Astrocyte (in vitro differentiated cells and primary cell): ENCODE measurements around the gene DNAJC9. TPM values are rescaled to one million over a fixed set of nuclear protein-coding genes. Genes with fewer than 3 reads are reported as not detected.

Experiments used
- DNase-seq: peaks from one replicate; pipeline ENCODE4 v3.0.0-alpha.2; 2010; ENCODE audit warnings: low read depth
- FAIRE-seq: peaks from 2 replicates; lab custom pipeline; 2011; peaks lifted over from hg19 to GRCh38; lab: Jason Lieb, UNC
- H2AFZ ChIP-seq: 2 replicates; pipeline ENCODE4 v1.6.0; 2012; ENCODE audit warnings: low read depth, low read length, inconsistent platforms
- H3K27ac ChIP-seq: 2 replicates; pipeline ENCODE4 v1.5.1; 2011; ENCODE audit warnings: low read depth, low read length, inconsistent platforms
- H3K27me3 ChIP-seq: 2 replicates; pipeline ENCODE4 v1.6.0; 2011; ENCODE audit warnings: low read length, inconsistent platforms; ENCODE audit not compliant: insufficient read depth
- H3K36me3 ChIP-seq: 2 replicates; pipeline ENCODE4 v1.5.1; 2011; ENCODE audit warnings: low read length, inconsistent platforms; ENCODE audit not compliant: insufficient read depth
- H3K4me1 ChIP-seq: 2 replicates; pipeline ENCODE4 v1.5.1; 2011; ENCODE audit warnings: low read length, inconsistent platforms; ENCODE audit not compliant: insufficient read depth
- H3K4me2 ChIP-seq: 2 replicates; pipeline ENCODE4 v1.6.0; 2012; ENCODE audit warnings: low read length, inconsistent platforms
- H3K4me3 ChIP-seq: 2 replicates; pipeline ENCODE4 v1.5.1; 2011; ENCODE audit warnings: low read depth, mild to moderate bottlenecking, low read length, inconsistent platforms; ENCODE audit not compliant: insufficient read depth
- H3K79me2 ChIP-seq: 2 replicates; pipeline ENCODE4 v1.6.0; 2012; ENCODE audit warnings: mild to moderate bottlenecking, low read length, inconsistent platforms; ENCODE audit not compliant: insufficient read depth
- H3K9ac ChIP-seq: 2 replicates; pipeline ENCODE4 v1.6.0; 2012; ENCODE audit warnings: mild to moderate bottlenecking, low read length, inconsistent platforms
- H3K9me3 ChIP-seq: 2 replicates; pipeline ENCODE4 v1.5.1; 2012; ENCODE audit warnings: low read depth, mild to moderate bottlenecking, low read length, inconsistent platforms; ENCODE audit not compliant: insufficient read depth
- H4K20me1 ChIP-seq: 2 replicates; pipeline ENCODE4 v1.6.0; 2012; ENCODE audit warnings: low read length, inconsistent platforms; ENCODE audit not compliant: insufficient read depth
- H3K27ac Mint-ChIP-seq: one replicate; pipeline ENCODE4 v1.8.0; 2021; ENCODE audit warnings: mild to moderate bottlenecking, mixed read lengths; ENCODE audit not compliant: unreplicated experiment
- H3K27me3 Mint-ChIP-seq: one replicate; pipeline ENCODE4 v1.8.0; 2021; ENCODE audit warnings: low read depth, mixed read lengths; ENCODE audit not compliant: unreplicated experiment
- H3K36me3 Mint-ChIP-seq: one replicate; pipeline ENCODE4 v1.8.0; 2021; ENCODE audit warnings: low read depth, mixed read lengths; ENCODE audit not compliant: unreplicated experiment
- H3K4me1 Mint-ChIP-seq: one replicate; pipeline ENCODE4 v1.8.0; 2021; ENCODE audit warnings: low read depth, mixed read lengths; ENCODE audit not compliant: unreplicated experiment
- H3K4me3 Mint-ChIP-seq: one replicate; pipeline ENCODE4 v1.8.0; 2021; ENCODE audit warnings: mild to moderate bottlenecking, moderate library complexity, mixed read lengths; ENCODE audit not compliant: unreplicated experiment
- H3K9me3 Mint-ChIP-seq: one replicate; pipeline ENCODE4 v1.8.0; 2021; ENCODE audit warnings: mild to moderate bottlenecking, mixed read lengths; ENCODE audit not compliant: unreplicated experiment
- EZH2 ChIP-seq: IDR thresholded peaks from 2 replicates; pipeline ENCODE4 v1.6.1; 2012; ENCODE audit warnings: mild to moderate bottlenecking, low read length, inconsistent platforms; ENCODE audit not compliant: insufficient read depth
- total RNA-seq: library from RNA; stranded (reverse); gene quantifications from 2 replicates; pipeline ENCODE4 v1.2.1, GENCODE V29; 2021
- TF ChIP-seq, protein P1 (sequence below): IDR thresholded peaks from 2 replicates; pipeline ENCODE4 v1.5.1; 2011; ENCODE audit warnings: low read depth, mild to moderate bottlenecking, inconsistent platforms, low read length, moderate library complexity; ENCODE audit not compliant: insufficient read depth

The DNAJC9 gene
- total RNA-seq, 1 donor from 2014 or later, result 23.3 TPM

DNA sequence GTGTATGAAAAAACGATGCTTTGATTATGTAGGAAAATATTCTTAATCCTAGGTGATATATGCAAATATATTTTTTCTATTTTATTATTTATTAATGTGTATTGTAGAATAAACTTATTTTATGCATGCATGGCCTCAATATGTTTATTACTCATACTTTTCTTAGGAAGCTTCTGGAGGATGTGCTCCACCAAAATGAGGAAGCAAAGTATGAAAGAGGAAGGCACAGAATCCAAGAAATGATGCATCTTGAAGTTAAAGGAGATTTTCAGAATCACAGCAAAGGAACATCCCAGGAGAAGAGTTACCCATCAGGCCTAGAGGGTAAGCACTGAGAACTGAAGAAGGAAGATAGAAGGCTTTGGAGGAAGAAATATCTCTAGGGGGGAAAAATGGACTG, 40.4 kb upstream of the DNAJC9 start:
- Mint-ChIP-seq H3K4me3 (no peak overlapping the region), H3K9me3 (peaks cover 2% of the 10 kb centered on the region), H3K4me1 (no peaks in the 10 kb centered on the region), H3K27me3 (no peaks in the 10 kb centered on the region), H3K27ac (no peak overlapping the region), H3K36me3 (no peaks in the 10 kb centered on the region)
- Histone ChIP-seq H3K9me3 (no peaks in the 10 kb centered on the region), H3K79me2 (no peaks in the 10 kb centered on the region), H3K9ac (no peak overlapping the region), H3K4me1 (no peaks in the 10 kb centered on the region), H3K36me3 (no peaks in the 10 kb centered on the region), H3K4me3 (no peak overlapping the region), H4K20me1 (no peaks in the 10 kb centered on the region), H3K27ac (no peak overlapping the region), H3K27me3 (no peaks in the 10 kb centered on the region), H3K4me2 (no peak overlapping the region), H2AFZ (no peak overlapping the region)
- DNase-seq (no peak), FAIRE-seq (no peak)
- TF ChIP-seq EZH2, result no peak
- TF ChIP-seq, protein P1, sequence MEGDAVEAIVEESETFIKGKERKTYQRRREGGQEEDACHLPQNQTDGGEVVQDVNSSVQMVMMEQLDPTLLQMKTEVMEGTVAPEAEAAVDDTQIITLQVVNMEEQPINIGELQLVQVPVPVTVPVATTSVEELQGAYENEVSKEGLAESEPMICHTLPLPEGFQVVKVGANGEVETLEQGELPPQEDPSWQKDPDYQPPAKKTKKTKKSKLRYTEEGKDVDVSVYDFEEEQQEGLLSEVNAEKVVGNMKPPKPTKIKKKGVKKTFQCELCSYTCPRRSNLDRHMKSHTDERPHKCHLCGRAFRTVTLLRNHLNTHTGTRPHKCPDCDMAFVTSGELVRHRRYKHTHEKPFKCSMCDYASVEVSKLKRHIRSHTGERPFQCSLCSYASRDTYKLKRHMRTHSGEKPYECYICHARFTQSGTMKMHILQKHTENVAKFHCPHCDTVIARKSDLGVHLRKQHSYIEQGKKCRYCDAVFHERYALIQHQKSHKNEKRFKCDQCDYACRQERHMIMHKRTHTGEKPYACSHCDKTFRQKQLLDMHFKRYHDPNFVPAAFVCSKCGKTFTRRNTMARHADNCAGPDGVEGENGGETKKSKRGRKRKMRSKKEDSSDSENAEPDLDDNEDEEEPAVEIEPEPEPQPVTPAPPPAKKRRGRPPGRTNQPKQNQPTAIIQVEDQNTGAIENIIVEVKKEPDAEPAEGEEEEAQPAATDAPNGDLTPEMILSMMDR, result no peak

DNA sequence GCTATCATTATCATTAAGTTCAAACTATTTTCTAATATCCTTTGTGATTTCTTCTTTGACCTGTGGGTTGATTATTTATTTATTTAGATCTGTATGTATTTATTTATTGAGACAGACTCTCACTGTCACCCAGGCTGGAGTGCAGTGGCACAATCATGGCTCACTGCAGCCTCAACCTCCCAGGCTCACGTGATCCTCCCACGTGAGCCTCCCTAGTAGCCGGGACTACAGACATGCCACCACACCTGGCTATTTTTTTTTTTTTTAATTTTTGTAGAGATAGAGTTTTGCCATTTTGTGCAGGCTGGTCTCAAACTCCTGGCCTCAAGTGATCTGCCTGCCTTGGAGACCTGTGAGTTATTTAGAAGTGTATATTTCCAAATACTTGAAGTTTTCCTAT, 34.0 kb upstream of the DNAJC9 start:
- no peak overlapping the region for H3K27ac Mint-ChIP-seq
- peaks cover 4% of the 10 kb centered on the region for H3K36me3 Mint-ChIP-seq
- Histone ChIP-seq H3K4me2 (no peak overlapping the region), H3K27me3 (no peaks in the 10 kb centered on the region), H3K9me3 (peaks cover 2% of the 10 kb centered on the region), H3K9ac (no peak overlapping the region), H3K4me1 (peaks cover 5% of the 10 kb centered on the region), H2AFZ (no peak overlapping the region), H3K36me3 (no peaks in the 10 kb centered on the region), H4K20me1 (no peaks in the 10 kb centered on the region), H3K27ac (no peak overlapping the region), H3K4me3 (no peak overlapping the region), H3K79me2 (no peaks in the 10 kb centered on the region)
- peaks cover 3% of the 10 kb centered on the region for H3K4me1 Mint-ChIP-seq
- FAIRE-seq (no peak), DNase-seq (no peak)
- TF ChIP-seq, protein P1, result no peak
- no peak for TF ChIP-seq EZH2
- no peak overlapping the region for H3K4me3 Mint-ChIP-seq
- no peaks in the 10 kb centered on the region for H3K27me3 Mint-ChIP-seq
- peaks cover 2% of the 10 kb centered on the region for H3K9me3 Mint-ChIP-seq

DNA sequence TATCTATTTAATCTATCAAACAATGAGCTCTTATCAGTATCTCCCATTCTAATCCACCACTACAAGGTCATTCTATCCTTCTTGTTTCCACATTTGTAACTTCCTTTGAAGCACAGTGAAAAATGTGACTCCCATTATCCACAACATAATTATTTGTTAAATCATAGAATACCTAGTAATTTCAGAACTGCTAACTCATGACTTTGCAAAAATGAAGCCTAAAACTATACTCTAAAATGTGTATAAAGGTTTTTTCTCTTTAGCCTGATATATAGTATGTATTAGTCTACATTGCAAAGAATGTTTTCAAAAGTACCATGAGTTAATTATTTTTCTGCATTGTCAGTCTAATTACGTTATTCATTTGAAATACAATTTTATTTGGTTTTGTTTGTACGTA, 17.4 kb upstream of the DNAJC9 start:
- no peaks in the 10 kb centered on the region for H3K9me3 ChIP-seq
- H3K27me3 ChIP-seq, result no peaks in the 10 kb centered on the region
- H3K79me2 ChIP-seq, result no peaks in the 10 kb centered on the region
- H3K27ac ChIP-seq, result no peak overlapping the region
- no peak overlapping the region for H3K4me3 Mint-ChIP-seq
- FAIRE-seq, result no peak
- H3K4me2 ChIP-seq, result no peak overlapping the region
- no peak overlapping the region for H3K9ac ChIP-seq
- no peak for TF ChIP-seq EZH2
- TF ChIP-seq, protein P1, result no peak
- no peaks in the 10 kb centered on the region for H3K36me3 Mint-ChIP-seq
- H3K9me3 Mint-ChIP-seq, result peaks cover 2% of the 10 kb centered on the region
- no peak overlapping the region for H3K27ac Mint-ChIP-seq
- H4K20me1 ChIP-seq, result no peaks in the 10 kb centered on the region
- peaks cover 3% of the 10 kb centered on the region for H3K4me1 ChIP-seq
- no peaks in the 10 kb centered on the region for H3K36me3 ChIP-seq
- H3K4me3 ChIP-seq, result no peak overlapping the region
- DNase-seq, result no peak
- peaks cover 14% of the 10 kb centered on the region for H3K4me1 Mint-ChIP-seq
- H2AFZ ChIP-seq, result no peak overlapping the region
- peaks cover 3% of the 10 kb centered on the region for H3K27me3 Mint-ChIP-seq
